H9 (cell line): ENCODE measurements around the gene DCX. TPM values are rescaled to one million over a fixed set of nuclear protein-coding genes. Genes with fewer than 3 reads are reported as not detected.

Experiments
- DNase-seq: peaks from one replicate; pipeline ENCODE4 v3.0.0-alpha.2; 2017
- H2AFZ ChIP-seq: one replicate; pipeline ENCODE4 v1.6.1; 2013; ENCODE audit warnings: mild to moderate bottlenecking, low read length, control low read depth, moderate library complexity
- H2AK5ac ChIP-seq: 2 replicates; pipeline ENCODE4 v1.6.1; 2013; ENCODE audit warnings: low read length, control low read depth, mixed read lengths; ENCODE audit not compliant: insufficient read length
- H2BK120ac ChIP-seq: one replicate; pipeline ENCODE4 v1.6.1; 2013; ENCODE audit warnings: low read depth, mild to moderate bottlenecking, low read length, control low read depth, inconsistent platforms; ENCODE audit not compliant: poor library complexity, severe bottlenecking
- H2BK12ac ChIP-seq: 2 replicates; pipeline ENCODE4 v1.6.1; 2013; ENCODE audit warnings: low read length, control low read depth, mixed read lengths, low read depth; ENCODE audit not compliant: insufficient read length
- H2BK15ac ChIP-seq: 2 replicates; pipeline ENCODE4 v1.6.1; 2013; ENCODE audit warnings: low read depth, low read length, control low read depth
- H2BK20ac ChIP-seq: one replicate; pipeline ENCODE4 v1.6.1; 2013; ENCODE audit warnings: low read depth, mild to moderate bottlenecking, low read length, control low read depth, inconsistent platforms; ENCODE audit not compliant: poor library complexity, severe bottlenecking
- H2BK5ac ChIP-seq: 2 replicates; pipeline ENCODE4 v1.6.1; 2013; ENCODE audit warnings: low read length, control low read depth, mixed read lengths; ENCODE audit not compliant: insufficient read length
- H3K14ac ChIP-seq: 2 replicates; pipeline ENCODE4 v1.6.1; 2013; ENCODE audit warnings: low read length, control low read depth; ENCODE audit not compliant: insufficient read depth
- H3K18ac ChIP-seq: 2 replicates; pipeline ENCODE4 v1.6.1; 2013; ENCODE audit warnings: low read depth, mild to moderate bottlenecking, mixed read lengths, low read length, control low read depth; ENCODE audit not compliant: insufficient read length
- H3K23ac ChIP-seq: 2 replicates; pipeline ENCODE4 v1.6.1; 2013; ENCODE audit warnings: low read length, control low read depth, mixed read lengths, low read depth; ENCODE audit not compliant: insufficient read length
- H3K23me2 ChIP-seq: 2 replicates; pipeline ENCODE4 v1.6.1; 2013; ENCODE audit warnings: low read depth, mild to moderate bottlenecking, mixed read lengths, low read length, control low read depth; ENCODE audit not compliant: insufficient read length, poor library complexity, severe bottlenecking
- H3K27ac ChIP-seq: 2 replicates; pipeline ENCODE4 v1.5.1; 2013; ENCODE audit warnings: low read length, control low read depth, mixed read lengths, low read depth; ENCODE audit not compliant: insufficient read length
- H3K27me3 ChIP-seq: 2 replicates; pipeline ENCODE4 v1.6.1; 2013; ENCODE audit warnings: low read length, control low read depth, inconsistent platforms; ENCODE audit not compliant: insufficient read depth
- H3K4ac ChIP-seq: 2 replicates; pipeline ENCODE4 v1.6.1; 2013; ENCODE audit warnings: low read depth, mild to moderate bottlenecking, control low read depth, inconsistent platforms, low read length, moderate library complexity
- H3K4me1 ChIP-seq: 2 replicates; pipeline ENCODE4 v1.6.1; 2013; ENCODE audit warnings: low read length, control low read depth, inconsistent platforms; ENCODE audit not compliant: insufficient read depth
- H3K4me2 ChIP-seq: 2 replicates; pipeline ENCODE4 v1.6.1; 2013; ENCODE audit warnings: low read length, control low read depth, mixed read lengths; ENCODE audit not compliant: insufficient read length, insufficient read depth
- H3K56ac ChIP-seq: 2 replicates; pipeline ENCODE4 v1.6.1; 2013; ENCODE audit warnings: low read depth, mild to moderate bottlenecking, mixed read lengths, low read length, control low read depth; ENCODE audit not compliant: insufficient read length
- H3K79me1 ChIP-seq: 2 replicates; pipeline ENCODE4 v1.6.1; 2013; ENCODE audit warnings: low read depth, mild to moderate bottlenecking, moderate library complexity, low read length, control low read depth, inconsistent platforms; ENCODE audit not compliant: insufficient read depth, poor library complexity, severe bottlenecking
- H3K79me2 ChIP-seq: 2 replicates; pipeline ENCODE4 v1.6.1; 2013; ENCODE audit warnings: low read length, control low read depth, inconsistent platforms; ENCODE audit not compliant: insufficient read depth
- H3K9ac ChIP-seq: 2 replicates; pipeline ENCODE4 v1.6.1; 2013; ENCODE audit warnings: low read length, control low read depth, mixed read lengths; ENCODE audit not compliant: insufficient read length; ENCODE audit errors: extremely low read depth
- H3K9me3 ChIP-seq: one replicate; pipeline ENCODE4 v1.6.1; 2013; ENCODE audit warnings: low read depth, low read length, inconsistent platforms; ENCODE audit not compliant: control insufficient read depth
- H3T11ph ChIP-seq: one replicate; pipeline ENCODE4 v1.6.1; 2013; ENCODE audit warnings: mild to moderate bottlenecking, low read length, control low read depth, inconsistent platforms
- H4K20me1 ChIP-seq: one replicate; pipeline ENCODE4 v1.6.1; 2013; ENCODE audit not compliant: control insufficient read depth, insufficient read length, insufficient read depth
- H4K5ac ChIP-seq: 2 replicates; pipeline ENCODE4 v1.6.1; 2013; ENCODE audit warnings: low read depth, mild to moderate bottlenecking, mixed read lengths, low read length, control low read depth; ENCODE audit not compliant: insufficient read length
- H4K8ac ChIP-seq: replicated peaks from 2 replicates; pipeline ENCODE4 v1.6.1; 2013; ENCODE audit warnings: low read length, control low read depth, mixed read lengths, low read depth; ENCODE audit not compliant: insufficient read length
- H4K91ac ChIP-seq: 2 replicates; pipeline ENCODE4 v1.6.1; 2013; ENCODE audit warnings: low read depth, mild to moderate bottlenecking, moderate library complexity, mixed read lengths, low read length, control low read depth; ENCODE audit not compliant: insufficient read length
- H3K27ac Mint-ChIP-seq, 3 experiments: 2 replicates in 2 of 3; 3 replicates in 1 of 3; pipeline ENCODE4 v1.8.0; 2020 to 2021; ENCODE audit warnings: mixed read lengths in 3 of 3, mild to moderate bottlenecking in 1 of 3, moderate library complexity in 1 of 3
- H3K27me3 Mint-ChIP-seq: 2 replicates; pipeline ENCODE4 v1.8.0; 2021; ENCODE audit warnings: low read depth, mild to moderate bottlenecking, moderate library complexity, mixed read lengths
- H3K36me3 Mint-ChIP-seq, 3 experiments: 2 replicates in 2 of 3; 3 replicates in 1 of 3; pipeline ENCODE4 v1.8.0; 2020 to 2021; ENCODE audit warnings: low read depth in 3 of 3, mixed read lengths in 3 of 3; ENCODE audit not compliant: insufficient read depth in 1 of 3
- H3K4me1 Mint-ChIP-seq, 2 experiments: 2 replicates each; pipeline ENCODE4 v1.8.0; 2020; ENCODE audit warnings: mixed read lengths in 2 of 2
- H3K4me3 Mint-ChIP-seq, 2 experiments: 2 replicates in 1 of 2; 3 replicates in 1 of 2; pipeline ENCODE4 v1.8.0; 2020 to 2021; ENCODE audit warnings: mild to moderate bottlenecking in 2 of 2, mixed read lengths in 2 of 2, moderate library complexity in 1 of 2
- H3K9me3 Mint-ChIP-seq, 2 experiments: 2 replicates in 1 of 2; 3 replicates in 1 of 2; pipeline ENCODE4 v1.8.0; 2020; ENCODE audit warnings: mild to moderate bottlenecking in 2 of 2, mixed read lengths in 2 of 2, moderate library complexity in 1 of 2
- WGBS: extraction: QIAGEN DNeasy Blood & Tissue Kit; methylation state at CpG from one replicate; pipeline ENCODE4 v1.1.7; 2013; ENCODE audit warnings: missing lambda C conversion rate, low lambda C conversion rate, mixed read lengths; ENCODE audit not compliant: insufficient read length; ENCODE audit errors: extremely low coverage; 5-methylcytosine and 5-hydroxymethylcytosine counted together
- total RNA-seq: library from RNA; stranded (reverse); gene quantifications from 2 replicates; pipeline ENCODE4 v1.2.1, GENCODE V29; 2021
- TF ChIP-seq, protein P1 (sequence below): fragments of 200-600 bp; sonication (generic); conservative IDR thresholded peaks from 3 replicates; pipeline ENCODE4 v1.8.0; 2021; ENCODE audit warnings: antibody characterized with exemption, mild to moderate bottlenecking

DCX gene
- total RNA-seq, 1 experiment from 2014 or later: 2.0 TPM

DNA sequence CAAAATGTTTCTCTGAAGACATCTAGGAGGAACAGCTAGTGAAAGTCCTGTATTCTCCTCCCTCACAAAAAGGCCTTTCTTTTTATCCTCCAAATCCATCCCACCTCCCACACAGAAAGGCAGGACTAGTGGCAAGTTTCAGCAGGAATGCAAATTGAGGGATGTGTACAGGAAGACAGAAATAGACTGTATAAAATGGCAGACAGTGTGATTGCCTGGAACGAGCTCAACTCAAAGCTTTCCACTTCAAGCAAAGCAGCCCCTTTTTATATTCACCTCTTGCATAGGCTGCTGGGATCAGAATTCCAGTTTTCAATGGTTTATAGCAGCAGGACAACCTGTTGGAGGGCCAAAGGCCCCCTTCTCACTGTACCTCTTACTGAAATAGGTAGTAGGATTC, 57.5 kb downstream of the DCX start:
- no CpG with 5 or more reads among the region's 1 CpG for WGBS
- Histone ChIP-seq H2AK5ac (no peak overlapping the region), H3K14ac (no peak overlapping the region), H2BK5ac (no peak overlapping the region), H3K18ac (no peak overlapping the region), H3K4ac (no peak overlapping the region), H3K79me2 (peaks cover 2% of the 10 kb centered on the region; the same call in 1 of the 2 replicates), H3K4me1 (no peaks in the 10 kb centered on the region), H2BK15ac (no peak overlapping the region), H3K27me3 (no peaks in the 10 kb centered on the region), H2BK20ac (no peak overlapping the region), H3K9ac (no peak overlapping the region), H3T11ph (no peak overlapping the region), H3K23ac (no peak overlapping the region), H3K79me1 (no peaks in the 10 kb centered on the region), H4K20me1 (no peaks in the 10 kb centered on the region), H4K91ac (no peak overlapping the region), H3K4me2 (no peak overlapping the region), H4K5ac (no peak overlapping the region), H2BK12ac (no peak overlapping the region), H3K9me3 (no peaks in the 10 kb centered on the region), H3K56ac (no peak overlapping the region), H4K8ac (no peak overlapping the region), H2BK120ac (no peak overlapping the region), H3K23me2 (no peaks in the 10 kb centered on the region), H2AFZ (no peak overlapping the region), H3K27ac (no peak overlapping the region)
- H3K27ac Mint-ChIP-seq: no peak overlapping the region; a peak in 1 of 7 replicates
- H3K27me3 Mint-ChIP-seq: no peaks in the 10 kb centered on the region
- DNase-seq: no peak
- no peaks in the 10 kb centered on the region for H3K4me1 Mint-ChIP-seq
- H3K4me3 Mint-ChIP-seq: no peak overlapping the region
- H3K9me3 Mint-ChIP-seq: no peaks in the 10 kb centered on the region
- H3K36me3 Mint-ChIP-seq: no peaks in the 10 kb centered on the region
- TF ChIP-seq, protein P1, sequence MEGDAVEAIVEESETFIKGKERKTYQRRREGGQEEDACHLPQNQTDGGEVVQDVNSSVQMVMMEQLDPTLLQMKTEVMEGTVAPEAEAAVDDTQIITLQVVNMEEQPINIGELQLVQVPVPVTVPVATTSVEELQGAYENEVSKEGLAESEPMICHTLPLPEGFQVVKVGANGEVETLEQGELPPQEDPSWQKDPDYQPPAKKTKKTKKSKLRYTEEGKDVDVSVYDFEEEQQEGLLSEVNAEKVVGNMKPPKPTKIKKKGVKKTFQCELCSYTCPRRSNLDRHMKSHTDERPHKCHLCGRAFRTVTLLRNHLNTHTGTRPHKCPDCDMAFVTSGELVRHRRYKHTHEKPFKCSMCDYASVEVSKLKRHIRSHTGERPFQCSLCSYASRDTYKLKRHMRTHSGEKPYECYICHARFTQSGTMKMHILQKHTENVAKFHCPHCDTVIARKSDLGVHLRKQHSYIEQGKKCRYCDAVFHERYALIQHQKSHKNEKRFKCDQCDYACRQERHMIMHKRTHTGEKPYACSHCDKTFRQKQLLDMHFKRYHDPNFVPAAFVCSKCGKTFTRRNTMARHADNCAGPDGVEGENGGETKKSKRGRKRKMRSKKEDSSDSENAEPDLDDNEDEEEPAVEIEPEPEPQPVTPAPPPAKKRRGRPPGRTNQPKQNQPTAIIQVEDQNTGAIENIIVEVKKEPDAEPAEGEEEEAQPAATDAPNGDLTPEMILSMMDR: no peak
